ENCODE results near the gene PRPF4. TPM values are rescaled to one million over a fixed set of nuclear protein-coding genes. Genes with fewer than 3 reads are reported as not detected.
"Not testable (repeated sequence)": the region's sequence is repeated elsewhere in the genome, so short reads cannot be mapped to it uniquely, and the experiment has no call there.

PRPF4 gene
- total RNA-seq, 6 donors from 2014 or later, result 7.1 to 18.2 (median 15.0) TPM

GRCh38 chr9:113245894-113246293 is 29.6 kb upstream of the PRPF4 start:
- DNase-seq (no peak), ATAC-seq (ENCODE audit: low FRiP score in 2 of 2) (no peak)
- 80 to 93% methylated on average over 4 of the region's 4 CpGs for WGBS, 2 donors
- Histone ChIP-seq H3K27me3 (no peaks in the 10 kb centered on the region), H3K4me1 (no peaks in the 10 kb centered on the region), H3K9me3 (no peaks in the 10 kb centered on the region), H3K27ac (no peak overlapping the region), H3K4me3 (no peak overlapping the region), H3K36me3 (no peaks in the 10 kb centered on the region)
- TF ChIP-seq POLR2AphosphoS5 (IDR thresholded peaks at IDR 0.05), result no peak
- no peak for TF ChIP-seq CTCF (IDR thresholded peaks at IDR 0.05)
- TF ChIP-seq POLR2A (IDR thresholded peaks at IDR 0.05), result no peak
- no peak for TF ChIP-seq EP300 (IDR thresholded peaks at IDR 0.05)

DNA sequence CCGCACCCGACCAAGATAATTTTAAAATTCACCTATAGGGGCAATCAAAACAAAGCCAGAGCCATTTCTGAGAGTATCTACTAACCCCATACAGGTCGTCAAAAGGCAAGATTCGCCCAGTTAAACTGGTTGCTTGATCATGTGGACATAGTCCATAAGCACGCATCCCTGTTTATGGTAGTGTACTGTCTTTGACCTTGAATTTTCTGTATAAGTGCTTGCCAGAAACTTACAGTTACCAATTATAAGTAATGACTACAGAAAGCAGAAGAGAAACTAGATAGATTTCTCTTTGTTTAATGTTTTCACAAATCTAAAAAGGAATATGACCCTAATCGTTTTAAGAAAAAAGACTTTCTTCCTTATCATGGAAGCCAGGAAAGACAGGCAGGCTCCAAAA is 28.5 kb upstream of the PRPF4 start:
- no peaks in the 10 kb centered on the region for H3K36me3 ChIP-seq
- ATAC-seq (ENCODE audit: low FRiP score in 2 of 2) (no peak), DNase-seq (no peak)
- TF ChIP-seq POLR2A (IDR thresholded peaks at IDR 0.05), result no peak
- TF ChIP-seq CTCF (IDR thresholded peaks at IDR 0.05), result no peak
- TF ChIP-seq EP300 (IDR thresholded peaks at IDR 0.05), result no peak
- TF ChIP-seq POLR2AphosphoS5 (IDR thresholded peaks at IDR 0.05), result no peak
- no peak overlapping the region for H3K27ac ChIP-seq
- no peaks in the 10 kb centered on the region for H3K27me3 ChIP-seq
- no peak overlapping the region for H3K4me3 ChIP-seq
- WGBS, 2 donors, result 88 to 90% methylated on average over 6 of the region's 6 CpGs
- no peaks in the 10 kb centered on the region for H3K4me1 ChIP-seq
- H3K9me3 ChIP-seq, result no peaks in the 10 kb centered on the region

DNA sequence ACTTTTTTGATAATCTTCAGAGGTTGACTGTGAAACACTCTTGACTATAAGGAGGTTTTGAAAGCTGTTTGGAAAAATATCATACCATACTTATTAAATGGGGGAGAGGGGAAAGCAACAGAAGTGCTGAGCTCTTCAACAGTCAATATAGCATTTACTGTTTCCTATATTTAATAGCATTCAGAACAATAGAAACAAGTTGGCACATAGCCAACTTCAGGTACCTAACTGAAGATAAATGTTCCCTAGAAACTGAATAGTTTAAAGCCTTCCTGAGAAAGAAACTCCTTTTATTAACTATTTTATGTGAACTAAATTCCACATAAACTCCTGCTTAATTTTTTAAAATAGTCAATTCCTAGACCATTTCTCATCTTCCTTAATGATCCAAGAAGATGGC is 27.8 kb upstream of the PRPF4 start:
- no peak overlapping the region for H3K4me3 ChIP-seq
- no peak overlapping the region for H3K27ac ChIP-seq
- no peaks in the 10 kb centered on the region for H3K4me1 ChIP-seq
- no peak for TF ChIP-seq POLR2AphosphoS5 (IDR thresholded peaks at IDR 0.05)
- no peak for TF ChIP-seq EP300 (IDR thresholded peaks at IDR 0.05)
- TF ChIP-seq POLR2A (IDR thresholded peaks at IDR 0.05), result no peak
- TF ChIP-seq CTCF (IDR thresholded peaks at IDR 0.05), result no peak
- no peaks in the 10 kb centered on the region for H3K27me3 ChIP-seq
- ATAC-seq (ENCODE audit: low FRiP score in 2 of 2), result no peak
- DNase-seq, result no peak
- H3K9me3 ChIP-seq, result no peaks in the 10 kb centered on the region
- no peaks in the 10 kb centered on the region for H3K36me3 ChIP-seq

GRCh38 chr9:113249661-113250060 is 25.8 kb upstream of the PRPF4 start:
- 97 to 100% methylated on average over 2 of the region's 2 CpGs for WGBS, 2 donors
- DNase-seq; H3K4me3 ChIP-seq; ATAC-seq (ENCODE audit: low FRiP score in 2 of 2); H3K4me1 ChIP-seq; H3K27ac ChIP-seq; H3K36me3 ChIP-seq; H3K9me3 ChIP-seq; H3K27me3 ChIP-seq: not testable (repeated sequence)

DNA sequence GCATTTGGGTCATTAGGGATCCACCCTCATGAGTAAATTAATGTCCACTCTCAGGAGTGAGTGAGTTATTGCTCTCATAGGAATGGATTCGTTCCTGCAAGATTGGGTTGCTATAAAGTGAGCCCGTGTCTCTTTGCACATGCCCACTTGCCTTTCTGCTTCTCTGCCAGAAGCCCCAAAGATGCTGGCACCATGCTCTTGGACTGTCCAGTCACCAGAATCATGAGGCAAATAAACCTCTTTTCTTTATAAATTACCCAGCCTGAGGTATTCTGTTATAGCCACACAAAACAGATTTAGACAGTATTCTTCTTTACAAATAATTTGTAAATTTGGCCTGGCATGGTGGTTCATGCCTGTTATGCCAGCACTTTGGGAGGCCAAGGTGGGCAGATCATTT is 24.7 kb upstream of the PRPF4 start:
- no peaks in the 10 kb centered on the region for H3K4me1 ChIP-seq
- H3K27ac ChIP-seq, result no peak overlapping the region
- no peak for DNase-seq
- WGBS, 2 donors, result 92% methylated on average over 2 of the region's 2 CpGs
- no peak overlapping the region for H3K4me3 ChIP-seq
- no peaks in the 10 kb centered on the region for H3K27me3 ChIP-seq
- TF ChIP-seq CTCF (IDR thresholded peaks at IDR 0.05) (no peak), EP300 (IDR thresholded peaks at IDR 0.05) (no peak), POLR2AphosphoS5 (IDR thresholded peaks at IDR 0.05) (no peak), POLR2A (IDR thresholded peaks at IDR 0.05) (no peak)
- no peak for ATAC-seq (ENCODE audit: low FRiP score in 2 of 2)
- no peaks in the 10 kb centered on the region for H3K9me3 ChIP-seq
- H3K36me3 ChIP-seq, result no peaks in the 10 kb centered on the region

Measured in upper lobe of left lung (tissue), 6 donors.